Neuronal stem cell (in vitro differentiated cells): ENCODE measurements around the gene CLCNKA.
"Not testable (repeated sequence)": the region's sequence is repeated elsewhere in the genome, so short reads cannot be mapped to it uniquely, and the experiment has no call there.

Experiments
- DNase-seq: peaks from one replicate; pipeline ENCODE4 v3.0.0-alpha.2; 2013; ENCODE audit warnings: low spot score
- H2AFZ ChIP-seq: one replicate; pipeline ENCODE4 v1.6.1; 2013; ENCODE audit warnings: mild to moderate bottlenecking, low read length, inconsistent platforms
- H2AK5ac ChIP-seq: 2 replicates; pipeline ENCODE4 v1.6.1; 2013; ENCODE audit warnings: low read depth, mild to moderate bottlenecking, inconsistent platforms, low read length, moderate library complexity, mixed read lengths
- H2BK120ac ChIP-seq: 2 replicates; pipeline ENCODE4 v1.6.1; 2013; ENCODE audit warnings: low read depth, mild to moderate bottlenecking, inconsistent platforms, low read length, moderate library complexity, mixed read lengths
- H2BK12ac ChIP-seq: one replicate; pipeline ENCODE4 v1.6.1; 2013; ENCODE audit warnings: low read length, inconsistent platforms
- H2BK15ac ChIP-seq: 2 replicates; pipeline ENCODE4 v1.6.1; 2013; ENCODE audit warnings: mild to moderate bottlenecking, low read length, inconsistent platforms, mixed read lengths
- H2BK5ac ChIP-seq: one replicate; pipeline ENCODE4 v1.6.1; 2013; ENCODE audit warnings: inconsistent platforms, mild to moderate bottlenecking, low read length, moderate library complexity
- H3K14ac ChIP-seq: one replicate; pipeline ENCODE4 v1.6.1; 2013; ENCODE audit warnings: low read length, inconsistent platforms
- H3K18ac ChIP-seq: 2 replicates; pipeline ENCODE4 v1.6.1; 2013; ENCODE audit warnings: low read length, inconsistent platforms
- H3K23ac ChIP-seq: 2 replicates; pipeline ENCODE4 v1.6.1; 2013; ENCODE audit warnings: low read depth, mild to moderate bottlenecking, mixed read lengths, low read length, inconsistent platforms; ENCODE audit not compliant: poor library complexity
- H3K27ac ChIP-seq: replicated peaks from 3 replicates; pipeline ENCODE4 v1.5.1; 2013; ENCODE audit warnings: low read length, inconsistent platforms
- H3K27me3 ChIP-seq, 3 experiments: 2 replicates each; pipeline ENCODE4 v1.6.1; 2013; ENCODE audit warnings: low read length in 3 of 3, mild to moderate bottlenecking in 2 of 3, inconsistent platforms in 1 of 3, low read depth in 1 of 3, mixed read lengths in 1 of 3, moderate library complexity in 1 of 3; ENCODE audit not compliant: control insufficient read depth in 3 of 3, insufficient read depth in 3 of 3
- H3K36me3 ChIP-seq, 2 donors: replicated peaks in 1 of 2; 2 replicates each; pipeline ENCODE4 v1.6.1; 2013; ENCODE audit warnings: low read length in 2 of 2; ENCODE audit not compliant: control insufficient read depth in 2 of 2, insufficient read depth in 2 of 2
- H3K4ac ChIP-seq: 2 replicates; pipeline ENCODE4 v1.6.1; 2013; ENCODE audit warnings: inconsistent platforms, mild to moderate bottlenecking, low read length, moderate library complexity
- H3K4me1 ChIP-seq, 2 donors: 1 replicate in 1 of 2; 2 replicates in 1 of 2; pipeline ENCODE4 v1.6.1; 2013; ENCODE audit warnings: low read length in 2 of 2, low read depth in 1 of 2; ENCODE audit not compliant: control insufficient read depth in 2 of 2, insufficient read depth in 1 of 2
- H3K4me2 ChIP-seq: one replicate; pipeline ENCODE4 v1.6.1; 2013; ENCODE audit warnings: mild to moderate bottlenecking, low read length, inconsistent platforms; ENCODE audit not compliant: insufficient read depth, poor library complexity, severe bottlenecking
- H3K4me3 ChIP-seq, 2 donors: 2 replicates each; pipeline ENCODE4 v1.5.1; 2013; ENCODE audit warnings: low read length in 2 of 2, mild to moderate bottlenecking in 2 of 2, inconsistent platforms in 1 of 2, moderate library complexity in 1 of 2
- H3K79me1 ChIP-seq: one replicate; pipeline ENCODE4 v1.6.1; 2013; ENCODE audit warnings: low read depth, mild to moderate bottlenecking, inconsistent platforms, low read length, moderate library complexity
- H3K9ac ChIP-seq: one replicate; pipeline ENCODE4 v1.6.1; 2013; ENCODE audit warnings: mild to moderate bottlenecking, low read depth, low read length, inconsistent platforms; ENCODE audit not compliant: poor library complexity
- H3K9me3 ChIP-seq, 2 donors: replicated peaks in 1 of 2; 2 replicates each; pipeline versions ENCODE3 to v1.6.1; 2013; ENCODE audit warnings: low read length in 2 of 2, mild to moderate bottlenecking in 2 of 2, inconsistent platforms in 1 of 2, low read depth in 1 of 2, mixed read lengths in 1 of 2, moderate library complexity in 1 of 2; ENCODE audit not compliant: control insufficient read depth in 2 of 2, insufficient read depth in 1 of 2
- H4K8ac ChIP-seq: one replicate; pipeline ENCODE4 v1.6.1; 2013; ENCODE audit warnings: low read depth, mild to moderate bottlenecking, inconsistent platforms, low read length, moderate library complexity
- H4K91ac ChIP-seq: one replicate; pipeline ENCODE4 v1.6.1; 2013; ENCODE audit warnings: low read length, low read depth, mild to moderate bottlenecking, inconsistent platforms; ENCODE audit not compliant: poor library complexity
- WGBS, 2 donors: extraction: QIAGEN DNeasy Blood & Tissue Kit; methylation state at CpG; one replicate each; pipeline ENCODE4 v1.1.7; 2013; ENCODE audit warnings: missing lambda C conversion rate in 2 of 2, mixed read lengths in 1 of 2; ENCODE audit not compliant: insufficient read length in 2 of 2, insufficient replicate concordance in 1 of 2; ENCODE audit errors: extremely low coverage in 2 of 2; 5-methylcytosine and 5-hydroxymethylcytosine counted together

CLCNKA gene

DNA sequence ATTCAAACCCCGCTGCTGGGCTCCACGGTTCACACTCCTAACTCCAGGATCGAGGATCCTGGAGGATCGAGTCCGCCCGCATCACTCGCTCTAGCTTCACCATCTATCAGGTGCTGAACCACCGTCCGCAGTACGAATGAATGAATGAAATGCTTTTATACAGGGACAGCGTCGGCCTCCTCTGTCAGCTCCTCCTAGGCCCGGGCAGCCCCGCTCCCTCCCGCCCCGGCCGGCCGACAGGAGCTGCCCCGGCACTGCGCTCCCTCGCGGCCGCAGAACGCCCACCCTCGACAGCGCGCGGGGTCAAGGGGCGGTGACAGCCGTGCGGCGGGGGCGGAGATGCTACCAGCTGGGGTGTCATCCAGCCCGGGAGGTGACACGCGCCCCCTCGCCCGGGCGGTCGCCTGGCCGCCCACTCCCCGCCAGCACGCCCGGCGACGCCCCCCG is 46.5 kb upstream of the CLCNKA start:
- Histone ChIP-seq H4K8ac (no peak overlapping the region), H2BK15ac (no peak overlapping the region), H3K27me3 (no peaks in the 10 kb centered on the region), H4K91ac (no peak overlapping the region), H2BK12ac (no peak overlapping the region), H2BK120ac (no peak overlapping the region), H2AFZ (peak overlapping the region; percentile 96), H3K23ac (peak overlapping the region; percentile 82), H3K4me2 (peak overlapping the region; percentile 72), H3K18ac (peak overlapping the region; percentile 81), H3K14ac (peak overlapping the region; percentile 77), H3K4ac (no peak overlapping the region), H3K36me3 (peaks cover 13 to 27% of the 10 kb centered on the region in 2 donors), H2AK5ac (no peak overlapping the region), H3K79me1 (peaks cover 5% of the 10 kb centered on the region), H3K4me1 (peaks cover 3 to 7% of the 10 kb centered on the region in 2 donors), H3K27ac (no peak overlapping the region), H3K9ac (peak overlapping the region; percentile 85), H3K4me3 (peak overlapping the region; percentile 59 to 93), H3K9me3 (peaks cover 0 to 2% of the 10 kb centered on the region in 2 donors), H2BK5ac (peak overlapping the region; percentile 58)
- no peak for DNase-seq
- no CpG with 5 or more reads among the region's 47 CpGs for WGBS, 2 donors

DNA sequence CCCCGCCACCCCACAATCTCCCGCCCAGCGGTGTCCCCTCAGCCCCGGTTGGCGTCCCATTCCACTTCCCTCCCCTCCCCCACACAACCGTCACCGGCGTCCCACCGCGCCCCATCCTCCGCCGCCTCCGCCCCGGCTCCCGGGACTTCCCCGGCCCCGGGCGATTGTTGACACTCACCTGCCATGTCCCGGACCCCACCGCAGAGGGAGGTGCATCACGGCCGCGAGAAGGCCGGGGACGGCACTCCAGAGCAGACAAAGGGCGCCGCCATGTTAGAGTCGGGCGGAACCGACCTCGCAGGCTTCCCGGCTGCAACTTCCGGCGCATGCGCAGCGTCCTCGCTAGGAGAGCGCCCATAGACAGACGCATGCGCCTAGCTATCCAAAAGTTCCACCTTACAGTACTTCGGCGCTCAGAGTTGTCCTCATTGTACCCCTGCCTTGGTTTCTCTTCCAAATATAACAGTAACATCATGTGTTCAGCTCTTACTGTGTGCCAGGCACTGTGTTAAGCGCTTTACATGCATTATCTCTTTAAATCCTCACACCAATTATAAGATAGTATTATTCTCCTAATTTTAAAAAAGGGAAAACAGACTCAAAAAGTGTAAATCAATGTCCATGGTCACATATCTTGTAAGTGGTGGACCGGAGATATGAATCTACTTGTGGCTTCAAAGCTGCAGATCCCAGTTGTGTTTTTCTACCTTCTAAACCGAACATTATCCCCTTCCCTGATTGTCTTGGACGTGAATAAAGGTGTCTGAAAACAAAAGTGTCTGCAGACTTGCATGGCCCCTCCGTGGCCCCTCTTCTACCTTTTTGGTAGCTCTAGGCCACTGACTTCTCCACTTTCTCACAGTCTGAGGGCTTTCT is 45.8 kb upstream of the CLCNKA start, which contains the start of gene ZBTB17:
Gene ZBTB17 (minus strand): TSS at position 297 of the 876 bp plus-strand sequence. CDS start 27,606 bp downstream, outside the sequence.
- Histone ChIP-seq H2AFZ (peak within 1 kb of the TSS; percentile 96), H3K23ac (peak within 1 kb of the TSS; percentile 82), H3K14ac (peak within 1 kb of the TSS; percentile 77)

DNA sequence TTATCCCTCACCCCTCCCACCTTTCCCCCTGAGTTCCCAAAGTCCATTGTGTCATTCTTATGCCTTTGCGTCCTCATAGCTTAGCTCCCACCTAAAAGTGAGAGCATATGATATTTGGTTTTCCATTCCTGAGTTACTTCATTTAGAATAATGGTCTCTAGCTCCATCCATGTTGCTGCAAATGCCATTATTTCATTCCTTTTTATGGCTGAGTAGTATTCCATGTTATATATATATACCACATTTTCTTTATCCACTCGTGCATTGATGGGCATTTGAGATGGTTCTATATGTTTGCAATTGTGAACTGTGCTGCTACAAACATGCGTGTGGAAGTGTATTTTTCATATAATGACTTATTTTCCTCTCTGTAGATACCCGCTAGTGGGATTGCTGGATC is 43.9 kb upstream of the CLCNKA start:
- no CpG with 5 or more reads among the region's 4 CpGs for WGBS, 2 donors
- H2AK5ac ChIP-seq, H3K4me2 ChIP-seq, H3K14ac ChIP-seq, H3K4ac ChIP-seq, H3K23ac ChIP-seq, H3K27ac ChIP-seq, H3K9me3 ChIP-seq, H3K36me3 ChIP-seq, H2BK12ac ChIP-seq, H3K4me3 ChIP-seq, H2BK15ac ChIP-seq, H3K18ac ChIP-seq, DNase-seq, H2BK5ac ChIP-seq, H2BK120ac ChIP-seq, H4K91ac ChIP-seq, H4K8ac ChIP-seq, H3K79me1 ChIP-seq, H3K27me3 ChIP-seq, H3K9ac ChIP-seq, H2AFZ ChIP-seq, H3K4me1 ChIP-seq: not testable (repeated sequence)

More for the DNA sequence above, 45.8 kb upstream of the CLCNKA start, which contains the start of gene ZBTB17:
- Histone ChIP-seq H2BK5ac (peak within 1 kb of the TSS; percentile 58), H4K8ac (no peak within 1 kb of the TSS), H3K9ac (peak within 1 kb of the TSS; percentile 85), H3K27me3 (no peaks in the 10 kb centered on the region), H3K36me3 (peaks cover 13 to 23% of the 10 kb centered on the region in 2 donors), H2BK15ac (no peak within 1 kb of the TSS), H3K4me3 (peak within 1 kb of the TSS; percentile 59 to 93), H3K9me3 (peaks cover 0 to 2% of the 10 kb centered on the region in 2 donors), H3K4me1 (peaks cover 3 to 7% of the 10 kb centered on the region in 2 donors), H2BK120ac (no peak within 1 kb of the TSS), H3K18ac (peak within 1 kb of the TSS; percentile 95), H4K91ac (no peak within 1 kb of the TSS), H3K4me2 (peak within 1 kb of the TSS; percentile 72), H3K27ac (peak within 1 kb of the TSS; percentile 76), H3K4ac (no peak within 1 kb of the TSS), H3K79me1 (peaks cover 5% of the 10 kb centered on the region), H2AK5ac (no peak within 1 kb of the TSS), H2BK12ac (no peak within 1 kb of the TSS)
- peak; percentile 93 for DNase-seq
- WGBS, 2 donors, result no CpG with 5 or more reads among the region's 47 CpGs

DNA sequence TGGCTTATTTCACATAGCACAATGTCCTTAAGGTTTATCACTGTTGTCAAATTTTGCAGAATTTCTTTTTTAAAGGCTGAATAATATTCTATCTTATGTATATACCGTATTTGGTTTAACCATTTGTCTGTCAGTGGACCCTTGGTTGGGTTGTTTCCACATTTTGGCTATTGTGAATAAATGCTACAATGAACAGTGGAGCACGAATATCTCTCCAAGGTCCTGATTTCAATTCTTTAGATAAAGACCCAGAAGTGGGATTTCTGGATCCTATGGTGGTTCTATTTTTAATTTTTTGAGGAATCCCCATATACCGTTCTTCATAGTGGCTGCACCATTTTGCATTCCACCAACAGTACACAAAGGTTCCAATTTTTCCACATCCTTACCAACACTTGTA is 40.2 kb upstream of the CLCNKA start:
- H3K4me3 ChIP-seq, result no peak overlapping the region
- H4K8ac ChIP-seq, result no peak overlapping the region
- H3K79me1 ChIP-seq, result no peaks in the 10 kb centered on the region
- no peak overlapping the region for H3K4me2 ChIP-seq
- WGBS, 2 donors, result no CpG with 5 or more reads among the region's 3 CpGs
- H3K9ac ChIP-seq, result no peak overlapping the region
- H3K27ac ChIP-seq, result no peak overlapping the region
- H2BK15ac ChIP-seq, result no peak overlapping the region
- no peaks in the 10 kb centered on the region for H3K36me3 ChIP-seq
- no peak overlapping the region for H2BK12ac ChIP-seq
- H2AK5ac ChIP-seq, result no peak overlapping the region
- H3K4ac ChIP-seq, result no peak overlapping the region
- H4K91ac ChIP-seq, result no peak overlapping the region
- no peak overlapping the region for H2BK5ac ChIP-seq
- no peaks in the 10 kb centered on the region for H3K27me3 ChIP-seq
- no peak overlapping the region for H2BK120ac ChIP-seq
- no peak overlapping the region for H2AFZ ChIP-seq
- H3K9me3 ChIP-seq, result peaks cover 0 to 4% of the 10 kb centered on the region in 2 donors
- H3K18ac ChIP-seq, result no peak overlapping the region
- H3K23ac ChIP-seq, result no peak overlapping the region
- DNase-seq, result no peak
- H3K4me1 ChIP-seq, result peaks cover 0 to under 1% of the 10 kb centered on the region in 2 donors
- H3K14ac ChIP-seq, result no peak overlapping the region
